ENCODE data around the gene PIK3C3.

GRCh38 chr18:41939326-41939725 is 15.7 kb upstream of the PIK3C3 start:
- TF ChIP-seq CTCF (IDR thresholded peaks at IDR 0.05) = no peak
- TF ChIP-seq FOXJ3 (CRISPR knock-in tag; IDR thresholded peaks at IDR 0.05) = no peak
- TF ChIP-seq POLR2AphosphoS5 (IDR thresholded peaks at IDR 0.05; ENCODE audit: low read depth, low read length) = no peak

Measured in SK-N-SH (cell line).